IPS DF 6.9 (cell line): Measurements from ENCODE around the gene NT5C1A.

Experiments used
- DNase-seq: peaks from one replicate; pipeline ENCODE4 v3.0.0-alpha.2; 2013; ENCODE audit warnings: low read depth, low spot score
- H3K27ac ChIP-seq: one replicate; pipeline ENCODE4 v1.5.1; 2013; ENCODE audit warnings: low read length, control low read depth
- H3K27me3 ChIP-seq: 2 replicates; pipeline ENCODE4 v1.6.1; 2013; ENCODE audit warnings: mild to moderate bottlenecking, low read length; ENCODE audit not compliant: control insufficient read depth, insufficient read depth
- H3K36me3 ChIP-seq: 2 replicates; pipeline ENCODE4 v1.6.1; 2013; ENCODE audit warnings: low read length; ENCODE audit not compliant: control insufficient read depth, insufficient read depth
- H3K4me1 ChIP-seq: 2 replicates; pipeline ENCODE4 v1.6.1; 2013; ENCODE audit warnings: low read length; ENCODE audit not compliant: control insufficient read depth, insufficient read depth
- H3K4me3 ChIP-seq: 2 replicates; pipeline ENCODE4 v1.5.1; 2013; ENCODE audit warnings: mild to moderate bottlenecking, low read length
- H3K9me3 ChIP-seq: 2 replicates; pipeline ENCODE4 v1.6.1; 2013; ENCODE audit warnings: low read length, inconsistent platforms; ENCODE audit not compliant: control insufficient read depth, insufficient read depth
- WGBS: extraction: QIAGEN DNeasy Blood & Tissue Kit; methylation state at CpG from one replicate; pipeline ENCODE4 v1.1.7; 2013; ENCODE audit warnings: mixed read lengths, missing lambda C conversion rate; ENCODE audit not compliant: insufficient read length, insufficient coverage; 5-methylcytosine and 5-hydroxymethylcytosine counted together

NT5C1A gene

GRCh38 chr1:39689635-39690034 lies 17.7 kb upstream of the NT5C1A start:
- Histone ChIP-seq H3K4me3 (no peak overlapping the region), H3K27me3 (peaks cover 83% of the 10 kb centered on the region), H3K4me1 (peaks cover 2% of the 10 kb centered on the region; the same call in 1 of the 2 replicates), H3K36me3 (no peaks in the 10 kb centered on the region), H3K27ac (no peak overlapping the region), H3K9me3 (no peaks in the 10 kb centered on the region)
- DNase-seq: no peak

GRCh38 chr1:39689214-39689613 lies 17.3 kb upstream of the NT5C1A start:
- peaks cover 2% of the 10 kb centered on the region; the same call in 1 of the 2 replicates for H3K4me1 ChIP-seq
- no peak for DNase-seq
- H3K36me3 ChIP-seq: no peaks in the 10 kb centered on the region
- H3K9me3 ChIP-seq: no peaks in the 10 kb centered on the region
- no peak overlapping the region for H3K4me3 ChIP-seq
- H3K27me3 ChIP-seq: peaks cover 83% of the 10 kb centered on the region
- WGBS: no CpG with 5 or more reads among the region's 2 CpGs
- no peak overlapping the region for H3K27ac ChIP-seq

- H3K9me3 ChIP-seq: no peaks in the 10 kb centered on the region
- no peak for DNase-seq
- no peaks in the 10 kb centered on the region for H3K36me3 ChIP-seq
- no CpG with 5 or more reads among the region's 3 CpGs for WGBS
- peaks cover 84% of the 10 kb centered on the region for H3K27me3 ChIP-seq
- H3K27ac ChIP-seq: no peak overlapping the region
- H3K4me3 ChIP-seq: no peak overlapping the region
- peaks cover 2% of the 10 kb centered on the region; the same call in 1 of the 2 replicates for H3K4me1 ChIP-seq
Observed at GRCh38 chr1:39688706-39689105, 16.8 kb upstream of the NT5C1A start.

GRCh38 chr1:39687243-39687642 lies 15.3 kb upstream of the NT5C1A start:
- Histone ChIP-seq H3K27me3 (peaks cover 84% of the 10 kb centered on the region), H3K9me3 (no peaks in the 10 kb centered on the region), H3K4me3 (no peak overlapping the region), H3K36me3 (no peaks in the 10 kb centered on the region), H3K27ac (no peak overlapping the region), H3K4me1 (peaks cover 2% of the 10 kb centered on the region; the same call in 1 of the 2 replicates)
- WGBS: no CpG with 5 or more reads among the region's 2 CpGs
- no peak for DNase-seq

GRCh38 chr1:39685071-39685470 lies 13.2 kb upstream of the NT5C1A start:
- Histone ChIP-seq H3K27me3 (peaks cover 86% of the 10 kb centered on the region), H3K4me1 (no peaks in the 10 kb centered on the region), H3K36me3 (no peaks in the 10 kb centered on the region), H3K4me3 (no peak overlapping the region), H3K27ac (no peak overlapping the region), H3K9me3 (no peaks in the 10 kb centered on the region)
- WGBS: no CpG with 5 or more reads among the region's 3 CpGs
- no peak for DNase-seq

- Histone ChIP-seq H3K27me3 (peaks cover 84% of the 10 kb centered on the region), H3K4me1 (no peaks in the 10 kb centered on the region), H3K36me3 (no peaks in the 10 kb centered on the region), H3K9me3 (no peaks in the 10 kb centered on the region), H3K27ac (no peak overlapping the region), H3K4me3 (no peak overlapping the region)
- DNase-seq: no peak
- no CpG with 5 or more reads among the region's 13 CpGs for WGBS
Observed at GRCh38 chr1:39684313-39684664, 12.4 kb upstream of the NT5C1A start.

GRCh38 chr1:39683591-39684312 lies 11.8 kb upstream of the NT5C1A start:
- H3K4me1 ChIP-seq: no peaks in the 10 kb centered on the region
- DNase-seq: no peak
- H3K9me3 ChIP-seq: no peaks in the 10 kb centered on the region
- H3K27me3 ChIP-seq: peaks cover 78% of the 10 kb centered on the region
- WGBS: no CpG with 5 or more reads among the region's 62 CpGs
- H3K4me3 ChIP-seq: no peak overlapping the region
- H3K36me3 ChIP-seq: no peaks in the 10 kb centered on the region
- H3K27ac ChIP-seq: no peak overlapping the region

GRCh38 chr1:39681999-39682398 lies 10.1 kb upstream of the NT5C1A start:
- Histone ChIP-seq H3K27ac (no peak overlapping the region), H3K4me3 (no peak overlapping the region), H3K4me1 (no peaks in the 10 kb centered on the region), H3K27me3 (peaks cover 73% of the 10 kb centered on the region), H3K9me3 (no peaks in the 10 kb centered on the region), H3K36me3 (no peaks in the 10 kb centered on the region)
- no peak for DNase-seq
- no CpG with 5 or more reads among the region's 1 CpG for WGBS

- Histone ChIP-seq H3K36me3 (no peaks in the 10 kb centered on the region), H3K27me3 (peaks cover 70% of the 10 kb centered on the region), H3K27ac (no peak overlapping the region), H3K4me1 (no peaks in the 10 kb centered on the region), H3K9me3 (no peaks in the 10 kb centered on the region), H3K4me3 (no peak overlapping the region)
- no peak for DNase-seq
- WGBS: no CpG with 5 or more reads among the region's 3 CpGs
Observed at GRCh38 chr1:39681294-39681693, 9.4 kb upstream of the NT5C1A start.

GRCh38 chr1:39680751-39681150 lies 8.8 kb upstream of the NT5C1A start:
- no peak overlapping the region for H3K27ac ChIP-seq
- H3K27me3 ChIP-seq: peaks cover 69% of the 10 kb centered on the region
- no peaks in the 10 kb centered on the region for H3K36me3 ChIP-seq
- H3K4me3 ChIP-seq: no peak overlapping the region
- no peak for DNase-seq
- no peaks in the 10 kb centered on the region for H3K4me1 ChIP-seq
- H3K9me3 ChIP-seq: no peaks in the 10 kb centered on the region
- WGBS: no CpG with 5 or more reads among the region's 4 CpGs

GRCh38 chr1:39679821-39680220 lies 7.9 kb upstream of the NT5C1A start:
- no peak for DNase-seq
- H3K27ac ChIP-seq: no peak overlapping the region
- H3K4me1 ChIP-seq: no peaks in the 10 kb centered on the region
- WGBS: no CpG with 5 or more reads among the region's 2 CpGs
- no peaks in the 10 kb centered on the region for H3K36me3 ChIP-seq
- no peaks in the 10 kb centered on the region for H3K9me3 ChIP-seq
- peaks cover 67% of the 10 kb centered on the region for H3K27me3 ChIP-seq
- H3K4me3 ChIP-seq: no peak overlapping the region
